Heart right ventricle (tissue), 16 donors: ENCODE results near the gene GAB1. TPM values are rescaled to one million over a fixed set of nuclear protein-coding genes. Genes with fewer than 3 reads are reported as not detected.

Experiments used
- ATAC-seq, 8 donors: fragments of 200-7000 bp; cut with Tn5 transposase; one replicate each; pipeline ENCODE4 v1.9.1; 2020; ENCODE audit warnings: mild to moderate bottlenecking in 8 of 8, moderate library complexity in 8 of 8, moderate number of reproducible peaks in 1 of 8
- DNase-seq, 2 donors: peaks; one replicate each; pipeline ENCODE4 v3.0.0-alpha.2; 2020
- H3K27ac ChIP-seq, 10 donors: fragments of 200-600 bp; sonication (generic) in 2 of 10; one replicate each; pipeline versions ENCODE4 v1.5.0 to v1.8.0; 2020 to 2022; ENCODE audit warnings: mild to moderate bottlenecking in 3 of 10
- H3K27me3 ChIP-seq, 7 donors: fragments of 200-600 bp; one replicate each; pipeline ENCODE4 v1.8.0; 2021 to 2022; ENCODE audit warnings: mild to moderate bottlenecking in 2 of 7
- H3K36me3 ChIP-seq, 9 donors: fragments of 200-600 bp; sonication (generic) in 1 of 9; one replicate each; pipeline versions ENCODE4 v1.5.0 to v1.8.0; 2020 to 2022; ENCODE audit warnings: mild to moderate bottlenecking in 2 of 9
- H3K4me1 ChIP-seq, 9 donors: fragments of 200-600 bp; sonication (generic) in 1 of 9; one replicate each; pipeline versions ENCODE4 v1.5.0 to v1.8.0; 2020 to 2022; ENCODE audit warnings: mild to moderate bottlenecking in 4 of 9
- H3K4me3 ChIP-seq, 10 donors: fragments of 200-600 bp; sonication (generic) in 2 of 10; one replicate each; pipeline versions ENCODE4 v1.5.0 to v1.8.0; 2020 to 2022; ENCODE audit warnings: mild to moderate bottlenecking in 7 of 10, moderate library complexity in 2 of 10
- H3K9me3 ChIP-seq, 11 donors: fragments of 200-600 bp in 10 of 11; sonication (generic) in 2 of 11; one replicate each; pipeline versions ENCODE4 v1.5.0 to v1.8.0; 2013 to 2022; ENCODE audit warnings: mild to moderate bottlenecking in 2 of 11, control low read depth in 1 of 11, moderate library complexity in 1 of 11
- CTCF ChIP-seq, 9 donors: fragments of 200-600 bp; sonication (generic) in 2 of 9; IDR thresholded peaks; one replicate each; pipeline versions ENCODE4 v1.5.0 to v1.8.0; 2021 to 2022; ENCODE audit warnings: antibody characterized with exemption in 9 of 9, mild to moderate bottlenecking in 5 of 9, moderate library complexity in 1 of 9
- WGBS, 2 donors: extraction: QIAGEN DNeasy Blood & Tissue Kit; methylation state at CpG; one replicate each; pipeline ENCODE4 v1.1.7; 2013; ENCODE audit warnings: inconsistent platforms in 1 of 2; 5-methylcytosine and 5-hydroxymethylcytosine counted together
- intact Hi-C, 10 donors: fragments of 100-400 bp; cut with DNase I; formaldehyde crosslinking; loops; one replicate each; pipeline versions ENCODE4 v1.11.1 to v1.14.2; 2022
- polyA plus RNA-seq, 2 donors: library from polyadenylated mRNA; stranded (reverse); fragments of 200-250 nt; gene quantifications; one replicate each; pipeline ENCODE4 v1.2.3, GENCODE V29; 2013
- total RNA-seq, 10 donors: library from RNA; stranded (reverse); fragmentation: NEBNext Ultra II Directional in 3 of 10; extraction: Animal tissue kit (Norgen Biotek cat#: 25700) in 3 of 10; gene quantifications; one replicate each; pipeline versions ENCODE4 v1.2.1 to v1.2.4, GENCODE V29; 2021 to 2023
- donor health status: Arrhythmogenic right ventricular cardiomyopathy.
- donor health status: ischemic (EF 13 %, LVEDD 7.1; RV severe dilation, severe dysfunction).
- donor health status: healthy with polysubstance abuse.
- donor health status: DM: no; HTN: yes; CAD: no.
- donor health status: DM: no; HTN: no; CAD: no.
- donor health status: ischemic (EF 25% LVEDD 6.9; RV normal size, moderate dysfunction).
- donor health status: ischemic (EF 25% LVEDD 5.7; RV mildly dilated, moderate dysfunction).
- donor health status: healthy.
- donor health status: DM: yes; HTN: yes; CAD: no.
- donor health status: Ischemic cardiomyopathy.
- donor health status: ischemic (EF 35%, LVEDD 5.7; RV mildly dilated, moderate dysfunction).
- donor health status: nonischemic (EF 11% LVEDD 7.7; RV severe dilation, severe dysfunction).
- donor health status: DM: yes; HTN: yes; CAD: no.
- donor health status: PGD.
- donor health status: ischemic (EF 29% LVEDD 5.4; RV normal size, mild dysfunction).
- donor health status: nonischemic (EF 23%, LVEDD 6.1; RV moderate dilation, normal function).

Gene GAB1
- total and polyA plus RNA-seq, 12 donors: 7.8 to 130 (median 95.3) TPM

GRCh38 chr4:143341186-143341755 is 4.6 kb downstream of the GAB1 start:
- DNase-seq: peak in 1 of 2 donors; percentile 24
- Histone ChIP-seq H3K9me3 (no peaks in the 10 kb centered on the region), H3K27me3 (no peaks in the 10 kb centered on the region), H3K36me3 (no peaks in the 10 kb centered on the region), H3K4me1 (peaks cover 0 to 79% (median 61%) of the 10 kb centered on the region in 9 donors), H3K4me3 (no peak overlapping the region), H3K27ac (peak overlapping the region; percentile 43 to 97 (median 62))
- peak in 4 of 8 donors; percentile 5 to 48 (median 26) for ATAC-seq
- WGBS, 2 donors: 57 to 70% methylated on average over 2 of the region's 2 CpGs
- intact Hi-C loops: loop anchor here in 2 of 10 donors (5.0 to 10.0 kb wide), 3 partner anchors 54 to 131 kb away; no protein-coding TSS in a partner anchor
- no peak for TF ChIP-seq CTCF (IDR thresholded peaks at IDR 0.05)

- no peak for TF ChIP-seq CTCF (IDR thresholded peaks at IDR 0.05)
- H3K4me3 ChIP-seq: no peak overlapping the region
- peak overlapping the region in 4 of 10 donors; percentile 47 to 81 (median 70) for H3K27ac ChIP-seq
- intact Hi-C loops: loop anchor here in 2 of 10 donors (5.0 to 10.0 kb wide), 3 partner anchors 51 to 129 kb away; no protein-coding TSS in a partner anchor
- 66 to 70% methylated on average over 3 of the region's 3 CpGs for WGBS, 2 donors
- peaks cover 0 to 76% (median 52%) of the 10 kb centered on the region in 9 donors for H3K4me1 ChIP-seq
- H3K27me3 ChIP-seq: no peaks in the 10 kb centered on the region
- H3K9me3 ChIP-seq: no peaks in the 10 kb centered on the region
- no peak for ATAC-seq
- DNase-seq: no peak
- H3K36me3 ChIP-seq: no peaks in the 10 kb centered on the region
Measured at GRCh38 chr4:143343276-143343831, 6.7 kb downstream of the GAB1 start.

GRCh38 chr4:143344041-143344440 is 7.4 kb downstream of the GAB1 start:
- peak overlapping the region in 3 of 10 donors; percentile 6 to 42 (median 9) for H3K4me3 ChIP-seq

More at GRCh38 chr4:143344041-143344440, 7.4 kb downstream of the GAB1 start:
- no peak for DNase-seq
- intact Hi-C loops: loop anchor here in 2 of 10 donors (5.0 to 10.0 kb wide), 3 partner anchors 51 to 128 kb away; no protein-coding TSS in a partner anchor
- ATAC-seq: peak in 5 of 8 donors; percentile 13 to 39 (median 32)
- Histone ChIP-seq H3K27me3 (no peaks in the 10 kb centered on the region), H3K36me3 (no peaks in the 10 kb centered on the region), H3K9me3 (no peaks in the 10 kb centered on the region), H3K4me1 (peaks cover 2 to 69% (median 48%) of the 10 kb centered on the region in 9 donors), H3K27ac (peak overlapping the region in 5 of 10 donors; percentile 43 to 81 (median 64))
- 48 to 64% methylated on average over 7 of the region's 7 CpGs for WGBS, 2 donors
- TF ChIP-seq CTCF (IDR thresholded peaks at IDR 0.05): no peak
